GM12872 (cell line): ENCODE results near the gene DCUN1D3.

ENCODE experiments used
- CTCF ChIP-seq: IDR thresholded peaks from 3 replicates; pipeline ENCODE4 v1.5.1; 2011; ENCODE audit warnings: low read depth, mild to moderate bottlenecking, low read length, moderate library complexity; ENCODE audit not compliant: insufficient read depth

Gene DCUN1D3

DNA sequence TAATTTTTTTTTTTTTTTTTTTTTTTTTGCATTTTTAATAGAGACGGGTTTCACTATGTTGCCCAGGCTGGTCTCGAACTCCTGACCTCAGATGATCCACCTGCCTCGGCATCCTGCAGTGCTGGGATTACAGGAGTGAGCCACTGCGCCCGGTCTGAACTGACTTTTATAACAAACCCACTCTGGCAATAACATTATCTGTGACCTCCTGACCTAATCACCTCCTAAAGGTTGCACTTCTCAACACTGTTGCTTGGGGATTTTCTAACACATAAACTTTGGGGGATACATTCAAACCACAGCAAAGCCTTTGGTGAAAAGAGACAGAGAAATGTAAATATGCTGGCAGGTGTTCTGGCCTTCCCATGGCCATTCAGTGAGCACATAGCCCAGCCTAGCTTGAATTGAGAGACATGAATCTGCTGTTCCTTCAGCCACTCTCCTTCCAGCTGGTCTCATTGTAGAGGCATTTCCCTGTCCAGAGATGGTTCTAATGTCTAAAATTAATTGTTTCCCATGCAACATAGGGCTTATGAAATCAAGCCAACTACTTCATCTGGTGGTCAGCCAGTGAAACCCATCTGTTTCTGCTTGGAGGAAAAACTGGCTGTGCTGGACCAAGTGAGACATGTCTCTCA is 28.7 kb upstream of the DCUN1D3 start:
- TF ChIP-seq CTCF: no peak

DNA sequence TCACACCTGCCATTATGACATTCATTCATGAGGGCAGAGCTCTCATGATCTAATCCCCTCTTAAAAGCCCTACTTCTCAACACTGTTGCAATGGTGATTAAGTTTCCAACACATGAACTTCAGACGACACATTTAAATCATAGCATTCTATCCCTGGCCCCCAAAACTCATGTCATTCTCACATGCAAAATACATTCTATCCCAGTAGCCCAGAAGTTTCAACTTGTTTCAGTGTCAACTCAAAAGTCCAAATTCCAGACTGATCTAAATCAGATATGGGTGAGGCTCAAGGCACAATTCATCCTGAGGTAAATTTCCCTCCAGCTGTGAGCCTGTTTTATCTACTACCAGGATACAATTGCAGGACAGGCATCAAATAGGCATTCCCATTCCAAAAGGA is 25.6 kb upstream of the DCUN1D3 start:
- TF ChIP-seq CTCF: no peak

GRCh38 chr16:20923876-20924275 is 23.7 kb upstream of the DCUN1D3 start:
- TF ChIP-seq CTCF: no peak

DNA sequence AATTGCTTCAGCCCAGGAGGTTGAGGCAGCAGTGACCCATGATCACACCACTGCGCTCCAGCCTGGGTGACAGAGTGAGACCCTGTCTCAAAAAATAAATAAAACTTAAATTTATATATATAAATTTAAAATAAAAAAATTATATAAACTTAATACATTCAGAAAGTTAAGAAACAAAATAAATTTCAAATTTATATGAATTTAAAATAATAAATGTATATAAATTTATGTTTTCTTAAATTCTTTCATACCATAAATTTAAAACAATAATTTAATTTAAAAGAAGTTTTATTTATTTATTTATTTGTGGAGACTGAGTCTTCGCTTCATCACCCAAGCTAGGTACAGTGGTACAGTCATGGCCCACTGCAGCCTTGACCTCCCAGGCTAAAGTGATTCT is 20.6 kb upstream of the DCUN1D3 start:
- no peak for TF ChIP-seq CTCF

DNA sequence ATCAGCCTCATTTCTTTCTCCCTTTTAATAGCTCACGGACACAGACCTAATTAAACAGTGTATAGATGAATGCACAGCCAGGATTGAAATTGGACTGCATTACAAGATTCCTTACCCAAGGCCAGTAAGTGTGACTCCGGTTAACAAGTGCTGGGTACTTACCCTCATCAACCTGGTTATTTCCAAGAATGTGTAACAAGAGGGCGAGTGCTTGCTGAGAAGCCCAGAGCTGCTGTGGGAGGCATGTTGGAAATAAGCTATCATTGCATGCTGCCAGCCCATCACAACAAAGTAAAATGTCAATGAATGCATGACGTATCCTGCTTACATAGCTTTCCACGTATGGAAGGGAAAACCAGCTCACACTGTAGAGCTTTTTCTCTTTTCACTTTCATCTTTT is 19.9 kb upstream of the DCUN1D3 start:
- TF ChIP-seq CTCF: no peak

DNA sequence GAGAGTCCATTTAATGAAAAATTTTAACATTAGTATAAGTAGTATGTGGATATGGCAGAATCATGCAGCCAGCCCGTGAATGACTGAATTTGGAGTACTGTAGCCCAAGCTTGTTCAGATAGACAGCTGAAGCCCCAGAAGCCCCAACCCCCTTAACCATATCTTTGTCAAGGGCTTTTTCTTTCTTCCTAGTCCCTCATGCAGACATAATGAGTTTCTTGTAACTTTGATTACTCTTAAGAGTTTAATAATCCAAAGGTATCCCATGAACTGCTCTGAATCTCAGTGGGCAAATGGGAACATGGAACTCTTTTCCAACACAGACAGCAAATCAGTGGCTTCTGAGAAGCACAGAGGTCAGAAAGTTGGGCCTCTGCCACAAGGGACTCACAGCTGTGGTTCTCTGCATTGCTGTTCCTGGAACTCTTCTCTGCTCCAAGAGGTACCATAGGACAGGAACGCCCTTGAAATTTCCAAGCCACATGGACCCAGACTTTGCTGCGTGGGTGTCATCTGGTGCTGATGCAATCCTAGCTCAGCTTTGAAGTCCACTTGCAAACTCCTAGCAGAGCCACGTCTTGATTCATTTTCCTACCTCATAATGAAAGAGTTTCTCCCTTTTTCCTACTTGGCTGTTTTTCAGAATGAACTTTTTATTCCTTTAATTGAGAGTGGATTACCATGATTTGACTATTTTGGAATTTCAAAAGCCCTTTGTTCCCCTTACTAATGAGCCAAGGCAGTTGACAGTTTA is 18.5 kb upstream of the DCUN1D3 start:
- no peak for TF ChIP-seq CTCF

DNA sequence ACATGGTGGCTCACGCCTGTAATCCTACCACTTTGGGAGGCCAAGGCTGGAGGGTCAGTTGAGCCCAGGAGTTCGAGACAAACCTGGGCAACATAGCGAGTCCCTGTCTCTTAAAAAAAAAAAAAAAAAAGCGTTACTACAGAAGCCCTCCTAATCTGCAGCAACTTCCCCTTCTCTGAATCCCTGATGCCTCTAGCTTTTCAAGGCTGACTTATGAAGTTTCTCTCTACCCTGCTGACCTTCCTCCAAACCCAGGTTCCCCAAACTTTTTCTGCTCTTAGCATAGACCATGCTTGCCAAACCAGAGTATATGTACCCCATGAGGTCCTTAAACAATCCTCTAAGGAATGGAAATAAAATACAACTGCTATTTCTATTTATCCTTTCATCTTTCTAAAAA is 16.8 kb upstream of the DCUN1D3 start:
- no peak for TF ChIP-seq CTCF
